Brain microvascular endothelial cell (primary cell): ENCODE results near the gene NAA38.

Source experiments
- DNase-seq: peaks from one replicate; pipeline ENCODE4 v3.0.0-alpha.2; 2020
- H3K27ac ChIP-seq: fragments of 250-450 bp; sonication (Bioruptor Pico); 2 replicates; pipeline ENCODE4 v1.5.1; 2020; ENCODE audit warnings: mild to moderate bottlenecking, moderate library complexity
- H3K27me3 ChIP-seq: fragments of 250-450 bp; sonication (Bioruptor Pico); replicated peaks from 2 replicates; pipeline ENCODE4 v1.5.1; 2020; ENCODE audit warnings: mild to moderate bottlenecking
- H3K36me3 ChIP-seq: fragments of 250-450 bp; sonication (Bioruptor Pico); replicated peaks from 2 replicates; pipeline ENCODE4 v1.5.1; 2020; ENCODE audit warnings: mild to moderate bottlenecking
- H3K4me3 ChIP-seq: 2 replicates; pipeline ENCODE4 v1.5.1; 2011; ENCODE audit warnings: low read depth, mild to moderate bottlenecking, control low read depth, low read length, moderate library complexity
- in situ Hi-C: cut with HindIII; loops from 2 replicates; pipeline ENCODE4 v1.10.0; 2017; ENCODE audit warnings: low sequenced_read_pairs, low pct_ligation_motif_present
- TF ChIP-seq, protein P1 (sequence below): IDR thresholded peaks from 2 replicates; pipeline ENCODE4 v1.5.1; 2011; ENCODE audit warnings: low read depth, mild to moderate bottlenecking, moderate library complexity, low read length, control low read depth, inconsistent platforms; ENCODE audit errors: missing control alignments

NAA38 gene

DNA sequence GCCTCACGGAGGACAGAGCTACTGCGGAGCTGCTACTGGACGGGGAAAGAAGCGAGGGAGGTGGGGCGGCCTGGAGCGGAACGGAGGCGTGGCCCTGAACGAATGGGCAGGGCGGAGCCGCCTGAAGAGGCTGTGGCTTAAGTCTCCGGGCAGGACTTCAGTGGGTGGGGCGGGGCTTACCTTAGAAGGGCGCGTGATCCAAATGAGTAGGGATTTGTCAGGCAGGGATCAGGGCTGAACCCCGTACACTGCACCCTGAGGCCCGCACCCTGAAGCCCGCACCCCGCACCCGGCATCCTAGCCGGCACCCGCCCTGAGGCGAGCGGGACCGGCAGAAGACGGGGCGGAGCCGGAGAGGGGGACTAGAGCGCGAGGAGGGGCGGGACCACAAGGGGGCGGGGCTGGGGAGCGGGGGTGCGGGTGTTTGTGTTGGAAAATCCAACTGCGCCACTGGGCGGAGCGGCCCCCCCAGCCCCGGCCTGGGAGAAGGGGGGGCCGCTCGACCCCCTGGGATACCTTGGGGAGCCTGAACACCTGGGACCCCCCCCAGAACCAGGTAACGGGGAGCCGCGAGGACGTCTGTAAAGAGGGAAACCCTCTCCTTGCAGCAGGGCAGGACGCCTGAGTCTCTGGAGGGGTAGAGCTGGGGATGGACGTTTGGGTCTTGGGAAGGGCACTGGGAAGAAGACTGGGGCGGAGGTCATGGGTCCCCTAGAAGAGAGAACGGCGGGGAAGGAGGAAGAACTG, 23.4 kb downstream of the NAA38 start, which contains the start of gene KDM6B:
Gene KDM6B (plus strand): TSS at position 423 of the 747 bp plus-strand sequence. CDS start 11,338 bp downstream, outside the sequence.
- peak; percentile 88 for DNase-seq
- in situ Hi-C loops = no loop called here
- TF ChIP-seq, protein P1, sequence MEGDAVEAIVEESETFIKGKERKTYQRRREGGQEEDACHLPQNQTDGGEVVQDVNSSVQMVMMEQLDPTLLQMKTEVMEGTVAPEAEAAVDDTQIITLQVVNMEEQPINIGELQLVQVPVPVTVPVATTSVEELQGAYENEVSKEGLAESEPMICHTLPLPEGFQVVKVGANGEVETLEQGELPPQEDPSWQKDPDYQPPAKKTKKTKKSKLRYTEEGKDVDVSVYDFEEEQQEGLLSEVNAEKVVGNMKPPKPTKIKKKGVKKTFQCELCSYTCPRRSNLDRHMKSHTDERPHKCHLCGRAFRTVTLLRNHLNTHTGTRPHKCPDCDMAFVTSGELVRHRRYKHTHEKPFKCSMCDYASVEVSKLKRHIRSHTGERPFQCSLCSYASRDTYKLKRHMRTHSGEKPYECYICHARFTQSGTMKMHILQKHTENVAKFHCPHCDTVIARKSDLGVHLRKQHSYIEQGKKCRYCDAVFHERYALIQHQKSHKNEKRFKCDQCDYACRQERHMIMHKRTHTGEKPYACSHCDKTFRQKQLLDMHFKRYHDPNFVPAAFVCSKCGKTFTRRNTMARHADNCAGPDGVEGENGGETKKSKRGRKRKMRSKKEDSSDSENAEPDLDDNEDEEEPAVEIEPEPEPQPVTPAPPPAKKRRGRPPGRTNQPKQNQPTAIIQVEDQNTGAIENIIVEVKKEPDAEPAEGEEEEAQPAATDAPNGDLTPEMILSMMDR = no peak
- Histone ChIP-seq H3K27me3 (no peaks in the 10 kb centered on the region), H3K4me3 (peak within 1 kb of the TSS; percentile 74), H3K27ac (peak within 1 kb of the TSS; percentile 88), H3K36me3 (no peaks in the 10 kb centered on the region)

DNA sequence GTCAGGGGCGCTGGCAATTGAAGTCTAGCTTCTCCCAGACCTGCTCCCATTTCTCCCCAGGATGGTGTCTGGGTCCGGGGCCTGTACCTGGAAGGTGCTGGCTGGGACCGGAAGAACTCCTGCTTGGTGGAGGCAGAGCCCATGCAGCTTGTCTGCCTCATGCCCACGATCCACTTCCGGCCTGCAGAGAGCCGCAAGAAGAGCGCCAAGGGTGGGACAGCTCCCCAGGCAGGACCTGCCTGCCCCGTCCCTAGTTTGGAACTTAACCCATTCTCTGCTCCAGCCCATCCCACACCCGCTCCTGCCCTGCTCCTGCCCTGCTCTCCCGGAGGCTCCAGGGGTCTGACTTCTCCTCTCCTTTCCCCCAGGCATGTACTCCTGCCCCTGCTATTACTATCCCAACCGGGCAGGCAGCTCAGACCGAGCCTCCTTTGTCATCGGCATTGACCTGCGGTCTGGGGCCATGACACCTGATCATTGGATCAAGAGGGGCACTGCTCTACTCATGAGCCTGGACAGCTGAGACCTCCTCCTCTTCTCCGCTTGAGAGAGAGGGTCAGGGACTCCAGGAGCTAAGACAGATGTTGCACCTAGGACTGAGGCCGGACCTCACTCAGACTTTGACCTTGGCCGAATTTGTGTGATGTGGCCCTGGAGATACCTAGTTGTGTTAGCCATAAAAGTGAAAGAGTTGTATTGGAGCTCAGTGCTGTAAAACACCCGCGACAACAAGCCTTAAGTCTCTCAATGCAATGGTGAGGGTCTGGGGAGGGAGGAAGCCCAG, 24.2 kb downstream of the NAA38 start:
- no peak for DNase-seq
- in situ Hi-C loops = no loop called here
- no peak overlapping the region for H3K27ac ChIP-seq
- peak overlapping the region; percentile 74 for H3K4me3 ChIP-seq
- H3K27me3 ChIP-seq = no peaks in the 10 kb centered on the region
- TF ChIP-seq, protein P1 = no peak
- no peaks in the 10 kb centered on the region for H3K36me3 ChIP-seq

DNA sequence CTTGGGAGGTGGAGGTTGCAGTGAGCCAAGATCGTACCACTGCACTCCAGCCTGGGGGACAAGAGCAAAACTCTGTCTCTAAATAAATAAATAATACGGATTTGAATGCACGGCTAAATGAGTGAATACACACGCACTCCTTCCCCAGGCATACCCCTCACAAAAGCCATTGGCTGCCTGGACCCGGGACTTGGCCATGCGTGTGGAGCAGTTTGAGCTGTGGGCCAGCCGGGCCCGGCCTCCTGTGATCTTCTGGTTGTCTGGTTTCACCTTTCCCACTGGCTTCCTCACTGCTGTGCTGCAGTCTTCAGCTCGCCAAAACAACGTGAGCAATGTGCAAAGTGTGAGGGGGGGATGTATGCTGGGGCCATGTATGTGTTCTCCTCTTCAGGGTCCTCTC, 24.9 kb downstream of the NAA38 start:
- Histone ChIP-seq H3K27ac (no peak overlapping the region), H3K27me3 (no peaks in the 10 kb centered on the region), H3K4me3 (no peak overlapping the region), H3K36me3 (no peaks in the 10 kb centered on the region)
- TF ChIP-seq, protein P1 = no peak
- in situ Hi-C loops = no loop called here
- DNase-seq = no peak

DNA sequence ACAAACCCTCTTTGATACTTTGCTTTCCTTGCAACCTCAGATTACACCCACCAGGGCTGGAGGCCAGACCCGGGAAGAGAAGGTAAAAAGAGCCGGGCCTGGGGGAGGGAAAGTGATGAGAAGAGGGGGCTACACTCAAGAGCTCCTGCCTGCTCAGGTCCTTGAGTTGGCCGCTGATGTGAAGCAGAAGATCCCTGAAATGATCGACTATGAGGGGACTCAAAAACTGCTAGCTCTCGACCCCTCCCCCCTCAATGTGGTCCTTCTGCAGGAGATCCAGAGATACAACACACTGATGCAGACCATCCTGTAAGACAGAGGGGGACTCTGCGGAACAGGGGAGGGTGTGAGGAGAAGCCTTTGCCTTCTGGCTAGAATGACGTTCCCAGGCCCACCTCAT, 26.1 kb downstream of the NAA38 start:
- no peak for DNase-seq
- Histone ChIP-seq H3K27me3 (no peaks in the 10 kb centered on the region), H3K27ac (no peak overlapping the region), H3K36me3 (no peaks in the 10 kb centered on the region), H3K4me3 (no peak overlapping the region)
- TF ChIP-seq, protein P1 = no peak
- in situ Hi-C loops = no loop called here

DNA sequence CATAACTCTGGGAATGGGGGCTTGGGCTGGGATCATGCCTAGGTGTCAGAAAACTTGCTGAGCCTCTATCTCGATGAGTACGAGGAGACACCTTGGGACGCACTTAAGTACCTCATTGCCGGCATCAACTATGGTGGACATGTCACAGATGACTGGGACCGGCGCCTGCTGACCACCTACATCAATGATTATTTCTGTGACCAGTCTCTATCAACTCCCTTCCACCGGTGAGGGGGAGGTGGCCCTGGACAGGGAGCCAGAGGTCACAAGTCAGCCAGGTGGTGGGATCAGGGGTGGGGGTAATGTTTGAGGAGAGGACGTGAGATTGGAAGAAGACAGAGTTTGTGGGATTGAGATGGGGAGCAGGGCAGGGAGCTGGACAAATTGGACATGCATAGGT, 26.7 kb downstream of the NAA38 start:
- Histone ChIP-seq H3K36me3 (no peaks in the 10 kb centered on the region), H3K27me3 (no peaks in the 10 kb centered on the region), H3K27ac (no peak overlapping the region), H3K4me3 (no peak overlapping the region)
- TF ChIP-seq, protein P1 = no peak
- in situ Hi-C loops = no loop called here
- DNase-seq = no peak
